ENCODE results near the gene FAM219A. TPM values are rescaled to one million over a fixed set of nuclear protein-coding genes. Genes with fewer than 3 reads are reported as not detected.

The FAM219A gene
- total RNA-seq, 1 donor from 2014 or later: 221 TPM

DNA sequence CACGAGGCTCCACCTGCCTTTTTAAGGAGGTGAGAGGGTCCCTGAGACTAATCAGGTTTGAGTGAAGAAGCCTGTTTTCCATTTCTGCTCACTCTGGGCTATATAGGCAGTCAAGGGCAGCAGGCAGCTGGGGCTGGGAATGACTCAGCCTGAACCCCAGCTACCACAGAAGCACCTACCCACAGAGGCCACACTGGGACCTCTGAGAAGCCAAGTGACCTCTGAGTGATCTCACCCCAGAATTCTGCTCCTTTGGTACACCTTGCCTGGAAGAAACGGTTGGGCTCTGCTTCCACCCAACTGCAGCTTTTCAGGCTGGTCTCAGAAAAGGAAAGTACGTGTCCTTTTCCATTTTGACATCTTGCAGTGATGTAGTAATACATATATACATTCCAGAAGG lies 6.8 kb downstream of the FAM219A start:
- TF ChIP-seq, protein P1, sequence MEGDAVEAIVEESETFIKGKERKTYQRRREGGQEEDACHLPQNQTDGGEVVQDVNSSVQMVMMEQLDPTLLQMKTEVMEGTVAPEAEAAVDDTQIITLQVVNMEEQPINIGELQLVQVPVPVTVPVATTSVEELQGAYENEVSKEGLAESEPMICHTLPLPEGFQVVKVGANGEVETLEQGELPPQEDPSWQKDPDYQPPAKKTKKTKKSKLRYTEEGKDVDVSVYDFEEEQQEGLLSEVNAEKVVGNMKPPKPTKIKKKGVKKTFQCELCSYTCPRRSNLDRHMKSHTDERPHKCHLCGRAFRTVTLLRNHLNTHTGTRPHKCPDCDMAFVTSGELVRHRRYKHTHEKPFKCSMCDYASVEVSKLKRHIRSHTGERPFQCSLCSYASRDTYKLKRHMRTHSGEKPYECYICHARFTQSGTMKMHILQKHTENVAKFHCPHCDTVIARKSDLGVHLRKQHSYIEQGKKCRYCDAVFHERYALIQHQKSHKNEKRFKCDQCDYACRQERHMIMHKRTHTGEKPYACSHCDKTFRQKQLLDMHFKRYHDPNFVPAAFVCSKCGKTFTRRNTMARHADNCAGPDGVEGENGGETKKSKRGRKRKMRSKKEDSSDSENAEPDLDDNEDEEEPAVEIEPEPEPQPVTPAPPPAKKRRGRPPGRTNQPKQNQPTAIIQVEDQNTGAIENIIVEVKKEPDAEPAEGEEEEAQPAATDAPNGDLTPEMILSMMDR (IDR thresholded peaks at IDR 0.05; ENCODE audit: partially characterized antibody, unreplicated experiment): no peak
- no peak for DNase-seq
- peaks cover 7% of the 10 kb centered on the region for H3K27me3 Mint-ChIP-seq (ENCODE audit: unreplicated experiment)

DNA sequence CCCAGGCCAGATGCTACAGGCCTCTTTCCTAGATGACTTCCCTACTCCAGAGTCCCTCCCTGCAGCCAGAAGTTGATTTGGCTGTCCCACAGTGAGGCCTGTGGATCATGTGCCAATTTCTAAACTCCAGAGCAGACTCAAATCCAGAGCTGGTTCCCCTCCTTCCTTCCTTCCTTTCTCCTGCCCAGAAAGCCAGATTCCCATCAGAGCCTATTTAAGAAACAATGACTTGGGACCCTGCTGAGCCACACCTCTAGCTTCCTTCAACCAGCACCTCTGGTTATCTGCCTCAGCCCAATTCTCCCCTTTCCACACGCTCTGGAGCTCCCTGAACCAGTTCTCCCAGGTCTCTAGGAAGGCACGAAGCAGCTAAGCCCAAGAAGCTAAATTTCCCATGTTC lies 7.2 kb downstream of the FAM219A start:
- TF ChIP-seq, protein P1 (IDR thresholded peaks at IDR 0.05; ENCODE audit: partially characterized antibody, unreplicated experiment): no peak
- peak overlapping the region; percentile 59 for H3K27ac Mint-ChIP-seq (ENCODE audit: unreplicated experiment)

More for the DNA sequence above, 6.8 kb downstream of the FAM219A start:
- Mint-ChIP-seq H3K4me1 (ENCODE audit: low read depth, unreplicated experiment) (peaks cover 47% of the 10 kb centered on the region), H3K9me3 (ENCODE audit: unreplicated experiment) (peaks cover 5% of the 10 kb centered on the region), H3K4me3 (ENCODE audit: unreplicated experiment) (peak overlapping the region; percentile 59), H3K36me3 (ENCODE audit: unreplicated experiment) (peaks cover 9% of the 10 kb centered on the region), H3K27ac (ENCODE audit: unreplicated experiment) (peak overlapping the region; percentile 31)

DNA sequence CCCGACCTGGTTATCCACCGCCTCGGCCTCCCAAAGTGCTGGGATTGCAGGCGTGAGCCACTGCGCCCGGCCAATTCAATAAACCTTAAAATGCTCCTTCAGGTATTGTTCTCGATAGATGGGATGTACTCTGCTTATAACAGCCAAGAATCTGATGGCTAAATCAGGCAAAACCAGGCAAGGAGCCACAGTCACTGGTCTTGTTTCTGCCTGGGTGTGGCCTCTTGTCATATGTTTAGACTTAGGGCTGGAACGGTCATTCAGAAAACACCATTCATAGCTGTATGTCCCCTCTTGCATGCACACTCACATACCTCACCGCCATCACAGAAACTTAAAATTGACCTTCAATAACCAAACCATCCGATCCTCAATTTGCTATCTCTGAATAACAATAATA lies 7.7 kb downstream of the FAM219A start:
- Mint-ChIP-seq H3K4me3 (ENCODE audit: unreplicated experiment) (peak overlapping the region; percentile 26), H3K36me3 (ENCODE audit: unreplicated experiment) (peaks cover 5% of the 10 kb centered on the region), H3K9me3 (ENCODE audit: unreplicated experiment) (peaks cover 2% of the 10 kb centered on the region), H3K27me3 (ENCODE audit: unreplicated experiment) (peaks cover 3% of the 10 kb centered on the region), H3K27ac (ENCODE audit: unreplicated experiment) (peak overlapping the region; percentile 59), H3K4me1 (ENCODE audit: low read depth, unreplicated experiment) (peaks cover 43% of the 10 kb centered on the region)
- DNase-seq: no peak
- TF ChIP-seq, protein P1 (IDR thresholded peaks at IDR 0.05; ENCODE audit: partially characterized antibody, unreplicated experiment): no peak

More for the DNA sequence above, 7.2 kb downstream of the FAM219A start:
- H3K27me3 Mint-ChIP-seq (ENCODE audit: unreplicated experiment): peaks cover 4% of the 10 kb centered on the region
- DNase-seq: no peak
- H3K4me3 Mint-ChIP-seq (ENCODE audit: unreplicated experiment): peak overlapping the region; percentile 26
- peaks cover 2% of the 10 kb centered on the region for H3K9me3 Mint-ChIP-seq (ENCODE audit: unreplicated experiment)
- peaks cover 43% of the 10 kb centered on the region for H3K4me1 Mint-ChIP-seq (ENCODE audit: low read depth, unreplicated experiment)
- peaks cover 5% of the 10 kb centered on the region for H3K36me3 Mint-ChIP-seq (ENCODE audit: unreplicated experiment)

DNA sequence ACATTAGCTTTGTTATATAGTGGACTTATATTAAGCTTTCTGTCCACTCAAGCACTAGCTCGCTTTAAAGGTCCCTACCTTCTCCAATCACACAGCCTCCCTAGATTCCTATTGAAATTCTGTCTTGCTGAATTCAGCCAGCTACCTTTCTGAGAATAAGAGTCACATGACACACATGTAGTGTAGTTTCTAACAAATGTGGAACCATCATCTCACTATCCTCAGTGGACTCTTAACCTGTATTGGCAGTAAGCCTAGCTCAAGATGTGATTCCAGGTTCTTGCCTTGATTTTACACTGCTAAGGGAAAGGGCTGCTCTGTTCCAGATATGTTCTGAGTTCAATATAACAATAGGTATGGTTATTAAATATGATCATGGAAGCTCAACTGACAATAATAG lies 11.4 kb downstream of the FAM219A start:
- Mint-ChIP-seq H3K36me3 (ENCODE audit: unreplicated experiment) (no peaks in the 10 kb centered on the region), H3K9me3 (ENCODE audit: unreplicated experiment) (peaks cover 3% of the 10 kb centered on the region), H3K4me3 (ENCODE audit: unreplicated experiment) (no peak overlapping the region), H3K27me3 (ENCODE audit: unreplicated experiment) (peaks cover 2% of the 10 kb centered on the region), H3K4me1 (ENCODE audit: low read depth, unreplicated experiment) (peaks cover 42% of the 10 kb centered on the region), H3K27ac (ENCODE audit: unreplicated experiment) (no peak overlapping the region)
- TF ChIP-seq, protein P1 (IDR thresholded peaks at IDR 0.05; ENCODE audit: partially characterized antibody, unreplicated experiment): no peak
- DNase-seq: no peak

DNA sequence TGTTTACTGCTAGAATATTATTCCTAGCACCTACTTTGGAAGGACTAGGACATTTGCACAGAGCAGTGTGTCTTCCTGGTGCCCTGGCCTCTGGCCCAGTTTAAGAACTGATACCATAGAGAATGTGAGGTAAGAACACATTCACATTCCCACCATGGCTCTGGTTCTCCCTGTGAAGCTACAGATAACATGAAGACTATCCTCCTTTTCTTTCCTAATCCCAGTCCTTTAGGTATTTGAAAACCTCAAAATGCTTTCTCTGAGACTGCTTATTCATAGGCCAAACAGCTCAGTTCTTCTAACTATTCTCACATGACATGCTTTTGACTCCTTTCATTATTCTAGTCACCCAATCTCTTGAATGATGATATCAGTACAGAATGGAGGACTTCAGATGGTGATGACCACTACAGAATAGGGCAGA lies 11.9 kb downstream of the FAM219A start:
- Mint-ChIP-seq H3K4me1 (ENCODE audit: low read depth, unreplicated experiment) (peaks cover 38% of the 10 kb centered on the region), H3K27me3 (ENCODE audit: unreplicated experiment) (peaks cover 2% of the 10 kb centered on the region), H3K27ac (ENCODE audit: unreplicated experiment) (no peak overlapping the region), H3K36me3 (ENCODE audit: unreplicated experiment) (no peaks in the 10 kb centered on the region), H3K4me3 (ENCODE audit: unreplicated experiment) (no peak overlapping the region), H3K9me3 (ENCODE audit: unreplicated experiment) (peaks cover 3% of the 10 kb centered on the region)
- no peak for DNase-seq
- TF ChIP-seq, protein P1 (IDR thresholded peaks at IDR 0.05; ENCODE audit: partially characterized antibody, unreplicated experiment): no peak
